Activated naive CD4-positive, alpha-beta T cell treated with anti-CD3 and anti-CD28 coated beads, Interleukin-2, amount 50 U/mL, for 24 hours (primary cell): ENCODE data around the gene FOXB2.
"Not testable (repeated sequence)": the region's sequence is repeated elsewhere in the genome, so short reads cannot be mapped to it uniquely, and the experiment has no call there.

Experiments
- H3K27ac Mint-ChIP-seq: one replicate; pipeline ENCODE4 v1.8.0; 2021; ENCODE audit warnings: mild to moderate bottlenecking, mixed read lengths
- H3K27me3 Mint-ChIP-seq: one replicate; pipeline ENCODE4 v1.8.0; 2021; ENCODE audit warnings: mixed read lengths
- H3K36me3 Mint-ChIP-seq: one replicate; pipeline ENCODE4 v1.8.0; 2021; ENCODE audit warnings: mixed read lengths
- H3K4me1 Mint-ChIP-seq: one replicate; pipeline ENCODE4 v1.8.0; 2021; ENCODE audit warnings: mixed read lengths
- H3K4me3 Mint-ChIP-seq: one replicate; pipeline ENCODE4 v1.8.0; 2021; ENCODE audit warnings: mild to moderate bottlenecking, mixed read lengths
- H3K9me3 Mint-ChIP-seq: one replicate; pipeline ENCODE4 v1.8.0; 2021; ENCODE audit warnings: mixed read lengths

FOXB2 gene

DNA sequence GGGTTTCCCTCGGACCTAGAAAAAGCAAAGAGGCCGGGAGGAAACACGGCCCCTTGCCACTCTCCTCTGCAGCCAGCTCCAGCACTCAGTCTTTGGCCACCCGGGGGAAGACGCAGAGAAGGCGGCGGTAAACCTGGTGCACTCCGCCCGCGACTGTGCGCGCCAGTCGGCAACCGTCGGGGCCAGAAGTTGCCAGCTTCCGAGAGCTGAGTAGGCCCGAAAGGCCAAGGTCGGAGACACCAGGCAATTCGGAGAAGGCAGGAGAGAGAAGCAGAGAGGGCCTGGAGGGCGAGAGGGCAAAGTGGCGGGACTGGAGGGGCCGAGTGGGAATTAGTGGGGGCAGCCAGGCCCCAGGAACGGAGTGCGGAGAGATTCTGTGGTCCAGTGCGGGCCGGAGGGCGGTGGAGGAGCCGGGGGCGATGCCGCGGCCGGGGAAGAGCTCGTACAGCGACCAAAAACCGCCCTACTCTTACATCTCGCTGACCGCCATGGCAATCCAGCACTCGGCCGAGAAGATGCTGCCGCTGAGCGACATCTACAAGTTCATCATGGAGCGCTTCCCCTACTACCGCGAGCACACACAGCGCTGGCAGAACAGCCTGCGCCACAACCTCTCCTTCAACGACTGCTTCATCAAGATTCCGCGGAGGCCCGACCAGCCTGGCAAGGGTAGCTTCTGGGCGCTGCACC, at the start of gene FOXB2:
TSS of gene FOXB2 (plus strand) at position 420 of the 690 bp plus-strand sequence. CDS start at position 420, 0 bp downstream.
- Mint-ChIP-seq H3K4me3 (peak within 1 kb of the TSS; percentile 26), H3K27ac (no peak within 1 kb of the TSS), H3K27me3 (peaks cover 51% of the 10 kb centered on the region), H3K9me3 (no peaks in the 10 kb centered on the region), H3K4me1 (peaks cover 29% of the 10 kb centered on the region), H3K36me3 (no peaks in the 10 kb centered on the region)

DNA sequence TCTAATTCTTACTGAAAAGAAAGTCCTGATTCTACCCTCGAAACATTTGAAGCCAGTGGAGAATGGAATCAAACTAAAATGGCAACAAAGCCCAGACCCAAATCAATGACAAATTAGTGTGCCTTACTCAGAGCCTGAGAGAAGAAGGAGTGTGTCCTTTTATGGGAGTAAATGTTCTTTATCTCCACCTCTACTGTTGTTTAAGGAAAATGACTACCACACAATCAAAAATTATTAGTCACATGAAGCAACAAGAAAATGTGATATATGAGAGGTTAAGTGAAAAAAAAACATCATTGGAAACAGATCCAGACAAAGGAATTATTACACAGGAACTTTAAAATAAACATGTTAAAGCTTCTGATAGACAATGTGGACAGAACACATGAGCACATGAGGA, 49.7 kb upstream of the FOXB2 start:
- H3K4me3 Mint-ChIP-seq, result no peak overlapping the region
- H3K36me3 Mint-ChIP-seq, result no peaks in the 10 kb centered on the region
- H3K27ac Mint-ChIP-seq, result no peak overlapping the region
- no peaks in the 10 kb centered on the region for H3K4me1 Mint-ChIP-seq
- H3K9me3 Mint-ChIP-seq, result peaks cover 4% of the 10 kb centered on the region
- peaks cover 3% of the 10 kb centered on the region for H3K27me3 Mint-ChIP-seq

DNA sequence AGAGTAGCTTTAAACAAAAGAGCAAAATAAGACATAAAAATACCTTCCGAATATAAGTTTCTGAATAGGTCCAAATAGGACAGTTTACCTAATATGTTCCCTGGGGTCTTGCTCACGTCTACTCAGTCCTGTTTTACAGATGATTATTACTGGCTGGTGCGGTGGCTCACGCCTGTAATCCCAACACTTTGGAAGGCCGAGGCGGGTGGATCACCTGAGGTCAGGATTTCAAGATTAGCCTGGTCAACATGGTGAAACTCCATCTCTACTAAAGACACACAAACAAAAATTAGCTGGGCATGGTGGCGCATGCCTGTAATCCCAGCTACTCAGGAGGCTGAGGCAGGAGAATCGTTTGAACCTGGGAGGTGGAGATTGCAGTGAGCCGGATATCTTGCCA, 40.6 kb upstream of the FOXB2 start:
- H3K4me3 Mint-ChIP-seq, H3K27ac Mint-ChIP-seq, H3K4me1 Mint-ChIP-seq, H3K9me3 Mint-ChIP-seq, H3K27me3 Mint-ChIP-seq, H3K36me3 Mint-ChIP-seq: not testable (repeated sequence)

DNA sequence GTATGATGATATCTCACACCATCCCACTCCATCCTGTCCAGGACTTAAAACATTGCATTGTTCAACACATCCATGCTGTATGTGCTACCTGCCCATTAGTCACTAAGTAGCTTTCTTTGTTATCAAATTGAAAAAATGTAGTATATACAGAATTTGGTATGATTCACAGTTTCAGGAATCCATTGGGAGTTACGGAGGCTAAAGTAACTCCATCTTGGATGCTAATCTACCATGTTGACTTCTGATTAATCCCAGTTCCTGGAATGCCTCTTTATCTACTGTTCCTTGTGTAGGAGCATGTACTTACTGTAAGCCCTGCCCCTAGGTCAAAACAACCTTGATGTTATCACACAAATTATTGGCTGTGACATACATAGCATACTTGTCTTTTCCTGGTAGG, 38.9 kb upstream of the FOXB2 start:
- Mint-ChIP-seq H3K27me3 (peaks cover 7% of the 10 kb centered on the region), H3K4me3 (no peak overlapping the region), H3K4me1 (no peaks in the 10 kb centered on the region), H3K9me3 (no peaks in the 10 kb centered on the region), H3K36me3 (no peaks in the 10 kb centered on the region), H3K27ac (no peak overlapping the region)

DNA sequence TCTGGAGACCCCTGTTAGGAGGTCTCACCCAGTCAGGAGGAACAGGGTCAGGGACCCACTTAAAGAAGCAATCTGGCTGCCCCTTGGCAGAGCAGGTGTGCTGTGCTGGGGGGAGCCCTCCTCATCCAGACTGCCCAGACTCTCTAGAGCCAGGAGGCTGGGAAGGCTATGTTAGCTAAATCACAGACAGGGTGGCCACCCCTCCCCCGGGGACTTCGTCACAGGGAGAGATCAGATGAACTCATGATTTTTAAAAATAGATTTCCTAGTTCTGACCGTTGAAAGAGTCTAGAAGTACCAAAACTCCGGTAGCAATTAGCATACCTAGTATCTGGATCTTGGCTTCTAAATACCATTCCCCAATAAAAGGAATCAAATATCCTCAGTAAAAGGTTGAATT, 35.0 kb upstream of the FOXB2 start:
- Mint-ChIP-seq H3K27ac (no peak overlapping the region), H3K27me3 (peaks cover 5% of the 10 kb centered on the region), H3K4me3 (no peak overlapping the region), H3K9me3 (no peaks in the 10 kb centered on the region), H3K36me3 (no peaks in the 10 kb centered on the region), H3K4me1 (no peaks in the 10 kb centered on the region)

DNA sequence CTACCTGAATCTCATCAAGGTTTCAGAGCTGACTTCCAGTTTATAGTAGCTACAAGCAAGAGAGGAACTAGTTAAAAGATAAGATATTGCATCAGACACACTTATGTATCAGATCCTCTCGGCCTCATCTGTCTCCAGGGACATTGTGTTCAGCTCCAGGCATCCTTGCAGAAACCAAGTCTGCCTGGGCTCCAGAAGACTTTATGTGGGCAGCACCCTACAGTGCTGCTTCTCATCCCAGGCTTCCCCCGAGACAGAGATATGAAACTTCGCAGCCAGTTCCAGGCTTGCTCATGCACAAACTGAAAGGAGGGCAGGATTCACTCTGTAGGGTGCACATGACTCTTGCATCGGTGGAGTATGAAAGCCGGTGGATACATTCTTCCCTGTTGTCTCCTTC, 33.9 kb upstream of the FOXB2 start:
- no peak overlapping the region for H3K4me3 Mint-ChIP-seq
- no peaks in the 10 kb centered on the region for H3K4me1 Mint-ChIP-seq
- no peaks in the 10 kb centered on the region for H3K9me3 Mint-ChIP-seq
- H3K27ac Mint-ChIP-seq, result no peak overlapping the region
- no peaks in the 10 kb centered on the region for H3K36me3 Mint-ChIP-seq
- H3K27me3 Mint-ChIP-seq, result peaks cover 10% of the 10 kb centered on the region

DNA sequence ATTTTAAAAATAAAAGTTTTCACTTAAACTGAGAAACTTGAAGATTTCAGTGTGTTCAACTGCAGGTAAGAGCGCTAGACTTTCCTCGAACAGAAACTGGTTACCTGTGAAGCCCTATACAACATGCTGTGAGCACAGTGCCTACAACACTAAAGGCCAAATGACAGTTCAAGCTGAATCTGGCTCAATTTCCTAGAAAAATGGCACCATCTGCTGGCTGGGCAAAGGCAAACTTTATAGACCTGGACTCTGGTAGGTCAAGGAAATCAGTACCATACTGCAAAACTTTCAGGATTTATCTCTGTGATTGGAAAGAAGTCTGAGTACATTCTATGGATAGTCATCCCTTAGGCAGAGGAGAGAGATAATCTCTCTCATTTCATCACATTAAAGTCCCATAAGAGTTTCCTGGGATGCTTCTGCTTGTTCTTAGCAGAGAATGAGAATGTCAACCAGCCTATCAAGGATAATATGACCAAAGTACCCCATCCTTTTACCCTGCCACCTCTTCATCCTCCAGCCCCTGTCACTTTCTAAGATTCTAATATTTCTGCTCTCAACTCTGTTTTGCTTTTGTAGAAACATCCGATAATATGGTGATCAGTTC, 31.8 kb upstream of the FOXB2 start:
- no peaks in the 10 kb centered on the region for H3K9me3 Mint-ChIP-seq
- H3K27me3 Mint-ChIP-seq, result peaks cover 14% of the 10 kb centered on the region
- H3K36me3 Mint-ChIP-seq, result no peaks in the 10 kb centered on the region
- H3K4me3 Mint-ChIP-seq, result no peak overlapping the region
- no peak overlapping the region for H3K27ac Mint-ChIP-seq
- no peaks in the 10 kb centered on the region for H3K4me1 Mint-ChIP-seq

DNA sequence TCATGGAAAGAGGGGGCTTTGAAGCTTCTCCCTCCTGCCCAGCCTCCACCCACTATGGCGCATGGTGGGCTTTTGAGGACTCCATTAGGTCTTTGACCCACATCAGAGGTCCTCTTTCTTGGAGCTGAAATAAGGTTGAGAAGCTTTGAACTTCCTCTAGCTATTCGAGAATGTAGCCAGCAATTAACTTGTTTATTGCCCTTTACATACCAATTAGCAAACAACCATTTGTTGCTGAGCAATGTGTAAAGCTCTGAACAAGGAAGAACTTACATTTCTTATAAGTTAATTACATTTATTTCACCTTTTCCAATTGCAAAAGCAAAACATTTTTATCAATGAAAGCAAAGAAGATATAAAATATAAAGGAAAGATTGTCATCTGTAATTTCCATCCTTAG, 30.5 kb upstream of the FOXB2 start:
- no peaks in the 10 kb centered on the region for H3K4me1 Mint-ChIP-seq
- no peak overlapping the region for H3K4me3 Mint-ChIP-seq
- H3K36me3 Mint-ChIP-seq, result no peaks in the 10 kb centered on the region
- H3K9me3 Mint-ChIP-seq, result no peaks in the 10 kb centered on the region
- H3K27me3 Mint-ChIP-seq, result peaks cover 14% of the 10 kb centered on the region
- no peak overlapping the region for H3K27ac Mint-ChIP-seq

DNA sequence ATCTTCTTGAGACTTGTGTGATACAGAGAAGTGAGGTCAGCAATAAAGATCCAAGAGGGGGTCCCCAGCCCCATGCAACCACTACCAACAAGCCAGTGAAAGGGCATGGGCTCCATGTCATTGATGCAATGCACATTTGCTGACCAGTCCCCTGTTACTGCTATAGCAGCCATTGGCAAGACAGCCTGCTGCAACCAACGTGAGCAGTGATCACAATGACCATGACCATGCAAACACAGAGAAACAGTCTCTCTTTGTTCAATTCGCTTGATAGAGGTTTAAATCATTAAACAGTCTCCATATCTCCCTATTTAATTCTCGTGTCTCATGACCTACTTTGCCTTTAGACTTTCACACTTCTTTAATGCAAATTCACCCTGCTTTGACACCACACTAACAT, 30.0 kb upstream of the FOXB2 start:
- H3K9me3 Mint-ChIP-seq, result no peaks in the 10 kb centered on the region
- H3K4me3 Mint-ChIP-seq, result no peak overlapping the region
- H3K27me3 Mint-ChIP-seq, result peaks cover 14% of the 10 kb centered on the region
- H3K27ac Mint-ChIP-seq, result no peak overlapping the region
- H3K4me1 Mint-ChIP-seq, result no peaks in the 10 kb centered on the region
- no peaks in the 10 kb centered on the region for H3K36me3 Mint-ChIP-seq

DNA sequence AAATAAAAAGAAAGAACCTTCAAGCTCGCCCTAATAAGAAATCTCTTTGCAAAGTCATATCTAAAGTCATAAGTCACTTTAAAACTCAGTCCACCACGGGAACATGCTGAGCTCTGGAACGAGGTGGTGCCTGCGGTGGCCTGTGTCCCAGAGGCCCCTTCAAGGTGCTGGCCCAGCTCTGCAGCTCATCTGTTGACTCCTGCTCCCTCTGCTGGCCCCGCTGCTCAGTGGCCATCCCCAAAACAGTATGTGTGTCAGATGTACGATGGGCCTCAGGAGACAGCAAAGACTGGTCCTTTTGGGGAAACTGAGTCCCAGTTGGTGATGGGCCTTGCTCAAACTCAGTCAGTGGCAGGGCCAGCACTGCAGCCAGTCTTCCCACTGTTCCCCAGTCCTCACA, 22.8 kb upstream of the FOXB2 start:
- peaks cover 5% of the 10 kb centered on the region for H3K27me3 Mint-ChIP-seq
- no peak overlapping the region for H3K27ac Mint-ChIP-seq
- H3K36me3 Mint-ChIP-seq, result no peaks in the 10 kb centered on the region
- H3K9me3 Mint-ChIP-seq, result no peaks in the 10 kb centered on the region
- H3K4me3 Mint-ChIP-seq, result no peak overlapping the region
- H3K4me1 Mint-ChIP-seq, result no peaks in the 10 kb centered on the region

DNA sequence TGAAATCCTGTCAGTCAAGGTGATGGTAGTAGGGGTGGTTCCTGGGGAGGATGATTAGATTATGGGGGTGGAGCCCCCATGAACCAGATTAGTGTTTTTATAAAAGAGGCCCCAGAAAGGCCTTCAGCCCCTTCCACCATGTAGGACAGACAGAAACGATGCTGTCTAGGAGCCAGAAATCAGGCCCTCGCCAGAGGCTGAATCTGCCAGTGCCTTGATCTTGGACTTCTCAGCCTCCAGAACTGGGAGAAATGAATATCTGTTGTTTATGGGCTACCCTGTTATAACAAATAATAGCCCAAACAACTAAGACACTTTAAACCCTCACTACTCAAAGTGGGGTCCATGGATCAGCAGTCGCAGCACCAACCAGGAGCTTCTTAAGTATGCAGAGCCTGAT, 20.2 kb upstream of the FOXB2 start:
- no peak overlapping the region for H3K27ac Mint-ChIP-seq
- no peaks in the 10 kb centered on the region for H3K9me3 Mint-ChIP-seq
- no peaks in the 10 kb centered on the region for H3K4me1 Mint-ChIP-seq
- H3K27me3 Mint-ChIP-seq, result peaks cover 7% of the 10 kb centered on the region
- no peaks in the 10 kb centered on the region for H3K36me3 Mint-ChIP-seq
- H3K4me3 Mint-ChIP-seq, result no peak overlapping the region

DNA sequence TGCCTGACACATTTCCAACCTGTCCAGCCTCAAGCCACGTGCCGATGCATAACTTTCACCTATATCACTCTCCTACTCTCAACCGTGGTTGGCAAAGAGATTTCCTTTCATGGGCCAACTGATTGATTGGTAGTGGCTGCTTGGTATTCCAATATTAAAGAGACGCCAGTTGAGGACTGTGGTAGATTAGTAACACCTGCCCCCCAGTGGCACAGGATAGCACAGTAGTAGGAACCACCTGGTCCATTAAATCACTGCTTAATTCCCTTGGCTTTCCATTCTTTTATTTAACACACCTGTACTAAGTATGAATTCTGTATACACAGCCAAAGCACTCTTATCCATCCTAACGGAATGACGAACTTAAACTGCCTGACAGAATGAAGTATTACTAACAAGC, 19.1 kb upstream of the FOXB2 start:
- Mint-ChIP-seq H3K4me3 (no peak overlapping the region), H3K9me3 (no peaks in the 10 kb centered on the region), H3K27me3 (peaks cover 10% of the 10 kb centered on the region), H3K4me1 (no peaks in the 10 kb centered on the region), H3K27ac (peak overlapping the region; percentile 5), H3K36me3 (no peaks in the 10 kb centered on the region)

DNA sequence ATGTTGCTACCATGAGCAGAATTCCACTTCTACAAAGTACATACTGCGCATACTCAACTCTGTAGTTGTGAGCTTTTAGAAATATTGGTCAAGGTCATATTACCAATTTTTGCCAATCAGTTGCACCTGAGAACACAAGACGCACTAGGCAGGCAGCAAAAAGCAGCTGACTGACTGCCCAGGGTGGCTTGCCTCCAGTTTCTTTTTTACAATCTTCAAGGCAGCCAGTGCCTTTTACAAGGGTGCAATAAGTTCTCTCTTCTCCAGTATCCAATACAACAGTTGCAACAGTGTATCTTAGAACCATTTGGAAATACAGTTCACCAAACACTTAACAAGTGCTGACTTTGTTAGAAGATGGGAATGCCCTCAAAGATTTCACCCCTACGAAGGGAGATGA, 16.1 kb upstream of the FOXB2 start:
- Mint-ChIP-seq H3K9me3 (no peaks in the 10 kb centered on the region), H3K27ac (no peak overlapping the region), H3K4me3 (no peak overlapping the region), H3K27me3 (peaks cover 13% of the 10 kb centered on the region), H3K4me1 (no peaks in the 10 kb centered on the region), H3K36me3 (no peaks in the 10 kb centered on the region)

DNA sequence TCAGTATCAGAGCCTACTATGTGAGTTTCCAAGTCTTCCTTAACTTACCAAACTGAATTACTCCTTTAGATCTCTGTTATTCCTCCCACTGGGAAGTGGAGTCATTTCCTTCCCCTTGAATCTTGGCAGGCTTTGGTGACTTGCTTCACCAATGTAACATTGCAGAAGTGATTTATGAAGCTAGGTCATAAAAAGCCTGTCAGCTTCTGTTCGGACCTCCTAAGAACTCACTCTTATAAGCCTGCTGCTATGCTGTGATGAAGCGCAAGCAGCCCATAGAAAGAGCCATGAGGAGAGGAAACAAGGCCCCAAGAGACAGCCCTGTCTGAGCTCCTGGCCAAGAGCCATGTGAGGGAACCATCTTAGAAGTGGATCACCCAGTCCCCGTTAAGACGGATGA, 14.2 kb upstream of the FOXB2 start:
- no peaks in the 10 kb centered on the region for H3K36me3 Mint-ChIP-seq
- peaks cover 13% of the 10 kb centered on the region for H3K27me3 Mint-ChIP-seq
- no peaks in the 10 kb centered on the region for H3K4me1 Mint-ChIP-seq
- H3K9me3 Mint-ChIP-seq, result no peaks in the 10 kb centered on the region
- H3K4me3 Mint-ChIP-seq, result no peak overlapping the region
- H3K27ac Mint-ChIP-seq, result no peak overlapping the region

DNA sequence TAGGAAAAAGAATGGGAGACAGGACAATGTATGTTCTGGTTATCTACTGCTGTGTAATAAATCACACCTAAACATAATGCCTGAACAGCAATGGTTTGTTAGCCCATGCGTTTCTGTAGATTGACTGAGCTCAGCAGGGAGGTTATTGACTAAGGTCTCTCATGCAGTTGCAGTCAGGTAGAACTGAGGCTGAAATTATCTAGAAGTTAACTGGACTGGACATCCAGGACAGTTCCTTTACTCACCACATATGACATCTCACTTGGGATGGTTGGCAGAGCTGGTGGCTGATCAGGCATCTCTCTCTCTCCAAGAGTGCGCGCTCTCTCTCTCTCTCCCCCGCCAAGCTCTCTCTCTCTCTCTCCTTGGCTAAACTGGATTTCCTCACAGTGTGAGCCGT, 8.9 kb upstream of the FOXB2 start:
- Mint-ChIP-seq H3K9me3 (no peaks in the 10 kb centered on the region), H3K27ac (no peak overlapping the region), H3K27me3 (peaks cover 31% of the 10 kb centered on the region), H3K36me3 (no peaks in the 10 kb centered on the region), H3K4me1 (peaks cover 5% of the 10 kb centered on the region), H3K4me3 (no peak overlapping the region)

DNA sequence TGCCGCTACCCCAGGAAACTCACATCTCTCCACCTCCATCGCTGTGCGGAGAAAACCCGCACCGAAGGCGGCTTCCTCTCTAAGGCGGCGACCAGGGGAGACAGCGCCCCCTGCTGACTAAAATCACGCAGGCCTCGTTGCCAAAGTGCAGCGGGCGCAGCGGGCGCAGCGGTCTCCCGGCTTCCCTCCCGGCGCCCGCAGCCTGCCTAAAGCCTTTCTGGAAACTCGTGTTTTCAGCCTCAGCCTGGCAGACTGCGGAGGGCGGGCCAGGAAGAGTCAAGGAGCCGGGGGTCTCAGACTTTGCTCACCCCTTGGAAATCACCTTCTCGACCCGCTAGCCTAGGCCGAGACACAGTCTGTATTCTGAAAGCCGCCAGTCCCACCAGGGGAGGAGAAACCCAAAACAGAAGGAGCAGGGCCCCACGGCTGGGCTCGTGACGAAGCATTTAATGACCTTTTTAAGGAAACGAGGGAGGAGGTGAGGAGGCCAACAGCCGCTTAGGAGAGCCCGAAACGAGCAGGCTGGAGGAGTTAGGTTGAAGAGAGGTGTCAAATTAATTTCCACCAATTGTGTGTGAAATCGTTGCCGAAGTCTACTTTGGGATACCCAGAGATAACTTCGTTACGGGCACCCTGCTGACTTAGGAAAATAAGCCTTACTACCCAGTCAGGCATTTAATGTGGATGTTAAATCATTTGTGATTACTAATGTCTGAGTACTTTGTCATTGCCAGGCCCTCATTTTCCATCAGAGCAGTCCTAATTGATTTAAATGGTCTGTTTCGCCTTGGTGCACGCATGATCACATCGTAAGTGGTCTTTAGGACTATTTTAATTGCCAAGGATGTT, 7.3 kb upstream of the FOXB2 start:
- Mint-ChIP-seq H3K27me3 (peaks cover 38% of the 10 kb centered on the region), H3K9me3 (no peaks in the 10 kb centered on the region), H3K27ac (no peak overlapping the region)

More for the DNA sequence above, 7.3 kb upstream of the FOXB2 start:
- peaks cover 5% of the 10 kb centered on the region for H3K4me1 Mint-ChIP-seq
- H3K4me3 Mint-ChIP-seq, result no peak overlapping the region
- no peaks in the 10 kb centered on the region for H3K36me3 Mint-ChIP-seq
